ENCODE measurements around the gene PFKL.

GRCh38 chr21:44293551-44294231, 6.2 kb upstream of the PFKL start:
- TF ChIP-seq MAX (IDR thresholded peaks at IDR 0.05) (no peak), CTCF (IDR thresholded peaks at IDR 0.05) (no peak), NFE2L2 (conservative IDR thresholded peaks at IDR 0.05; ENCODE audit: low read length) (no peak), ESRRA (IDR thresholded peaks at IDR 0.05; ENCODE audit: borderline replicate concordance, low read length) (no peak), POLR2A (IDR thresholded peaks at IDR 0.05; ENCODE audit: low read length) (no peak)
